GM10266 (cell line): Measurements from ENCODE around the gene GNPTAB.

Experiments
- DNase-seq: peaks from one replicate; pipeline ENCODE4 v3.0.0; 2012; ENCODE audit errors: extremely low spot score
- CTCF ChIP-seq: IDR thresholded peaks from 2 replicates; pipeline ENCODE4 v1.5.1; 2012; ENCODE audit warnings: mild to moderate bottlenecking, low read depth; ENCODE audit not compliant: control insufficient read depth, insufficient read depth; ENCODE audit errors: missing control alignments

The GNPTAB gene

GRCh38 chr12:101845137-101845711 lies 14.5 kb upstream of the GNPTAB start:
- no peak for TF ChIP-seq CTCF
- DNase-seq, result no peak

GRCh38 chr12:101841069-101841468 lies 10.3 kb upstream of the GNPTAB start:
- no peak for DNase-seq
- no peak for TF ChIP-seq CTCF

- DNase-seq, result peak; percentile 50
- TF ChIP-seq CTCF, result peak; percentile 85
These were observed 8.8 kb upstream of the GNPTAB start for GRCh38 chr12:101839324-101840283.

GRCh38 chr12:101838628-101839323 lies 8.0 kb upstream of the GNPTAB start:
- no peak for DNase-seq
- TF ChIP-seq CTCF, result no peak

- DNase-seq, result no peak
- no peak for TF ChIP-seq CTCF
These were observed 1.3 kb upstream of the GNPTAB start for GRCh38 chr12:101832030-101832429.

GRCh38 chr12:101829639-101830366 lies 956 bp downstream of the GNPTAB start:
- no peak for TF ChIP-seq CTCF
- no peak for DNase-seq
